HepG2 (cell line): ENCODE data around the gene PPIG. TPM values are rescaled to one million over a fixed set of nuclear protein-coding genes. Genes with fewer than 3 reads are reported as not detected.
A peak's percentile ranks its signal among the peaks of the same experiment; 100 is the strongest.

Experiments used
- ATAC-seq: fragments of 200-7000 bp; cut with Tn5 transposase; 3 replicates; pipeline ENCODE4 v1.9.1; 2020; ENCODE audit warnings: mild to moderate bottlenecking, moderate library complexity
- BruUV-seq: library from RNA; stranded (reverse); fragments of 400-500 nt; replicated peaks from 2 replicates; lab custom pipeline; 2021; lab: Mats Ljungman, UMichigan
- CTCF ChIA-PET: fragments of 300-600 bp; formaldehyde crosslinking; extraction: SDS; loops from one replicate; lab custom pipeline; 2021; ENCODE audit warnings: low total read pairs, inconsistent platforms, low intra/inter-chr PET ratio; lab: Yijun Ruan, JAX
- POLR2A ChIA-PET: fragments of 350-600 bp; sonication (Branson Sonifier 250); formaldehyde crosslinking; loops from one replicate; lab custom pipeline; 2020; ENCODE audit warnings: antibody characterized with exemption, inconsistent platforms; lab: Yijun Ruan, JAX
- DNase-seq: peaks from one replicate; pipeline ENCODE4 v3.0.0-alpha.2; 2015; ENCODE audit warnings: low spot score
- FAIRE-seq: peaks from 3 replicates; lab custom pipeline; 2011; peaks lifted over from hg19 to GRCh38; lab: Jason Lieb, UNC
- H2AFZ ChIP-seq: one replicate; pipeline ENCODE4 v1.6.1; 2011; ENCODE audit warnings: low read length, inconsistent platforms
- H3K27ac ChIP-seq: fragments of 300-600 bp; 3 replicates; pipeline ENCODE4 v1.8.0; 2011; ENCODE audit warnings: mixed run types, mild to moderate bottlenecking, mixed read lengths, low read length, inconsistent platforms; ENCODE audit not compliant: insufficient read depth; ENCODE audit errors: extremely low read length
- H3K27me3 ChIP-seq, 2 experiments: fragments of 200-600 bp in 1 of 2; 2 replicates in 1 of 2; 3 replicates in 1 of 2; pipeline versions ENCODE4 v1.6.0 to v1.8.0; 2011; ENCODE audit warnings: low read length in 2 of 2, mild to moderate bottlenecking in 2 of 2, moderate library complexity in 2 of 2, inconsistent platforms in 1 of 2; ENCODE audit not compliant: insufficient read depth in 2 of 2, control insufficient read depth in 1 of 2
- H3K36me3 ChIP-seq, 2 experiments: fragments of 200-600 bp in 1 of 2; replicated peaks in 1 of 2; 2 replicates in 1 of 2; 3 replicates in 1 of 2; pipeline versions ENCODE4 v1.5.1 to v1.8.0; 2011; ENCODE audit warnings: low read length in 2 of 2, inconsistent platforms in 1 of 2; ENCODE audit not compliant: insufficient read depth in 2 of 2, control insufficient read depth in 1 of 2
- H3K4me1 ChIP-seq: 2 replicates; pipeline ENCODE4 v1.5.1; 2012; ENCODE audit warnings: low read length, inconsistent platforms; ENCODE audit not compliant: insufficient read depth
- H3K4me2 ChIP-seq: 2 replicates; pipeline ENCODE4 v1.6.0; 2011; ENCODE audit warnings: low read depth, low read length, inconsistent platforms
- H3K4me3 ChIP-seq, 3 experiments: fragments of 200-600 bp in 1 of 3; sonication (generic), shearing (Covaris generic) in 1 of 3; replicated peaks in 1 of 3; 2 replicates each; pipeline ENCODE4 v1.5.1; 2011 to 2016; ENCODE audit warnings: low read length in 3 of 3, inconsistent platforms in 2 of 3, low read depth in 2 of 3, mild to moderate bottlenecking in 2 of 3, control low read depth in 1 of 3, mixed read lengths in 1 of 3; ENCODE audit not compliant: insufficient read depth in 1 of 3
- H3K79me2 ChIP-seq: one replicate; pipeline ENCODE4 v1.6.1; 2011; ENCODE audit warnings: low read length, inconsistent platforms; ENCODE audit not compliant: insufficient read depth
- H3K9ac ChIP-seq: 2 replicates; pipeline ENCODE4 v1.6.0; 2011; ENCODE audit warnings: mild to moderate bottlenecking, low read depth, low read length, inconsistent platforms; ENCODE audit not compliant: insufficient read depth
- H3K9me3 ChIP-seq: 2 replicates; pipeline ENCODE4 v1.5.1; 2012; ENCODE audit warnings: mild to moderate bottlenecking, low read length
- H4K20me1 ChIP-seq: 2 replicates; pipeline ENCODE4 v1.6.0; 2011; ENCODE audit warnings: inconsistent platforms, mild to moderate bottlenecking, low read length, moderate library complexity; ENCODE audit not compliant: insufficient read depth
- DDIT3 ChIP-seq: sonication (generic); formaldehyde crosslinking; IDR thresholded peaks from 2 replicates; pipeline ENCODE4 v1.4.0; 2020; ENCODE audit warnings: mild to moderate bottlenecking, missing genetic modification reagents
- DNMT1 ChIP-seq: sonication (generic); formaldehyde crosslinking; IDR thresholded peaks from 2 replicates; pipeline ENCODE4 v1.5.1; 2020; ENCODE audit warnings: mild to moderate bottlenecking, missing genetic modification reagents
- FOXP1 ChIP-seq, 2 experiments: fragments of 450-650 bp in 1 of 2; IDR thresholded peaks; 2 replicates each; pipeline ENCODE4 v1.6.1; 2017 to 2018; ENCODE audit warnings: antibody characterized with exemption in 1 of 2
- KLF13 ChIP-seq: sonication (generic); formaldehyde crosslinking; IDR thresholded peaks from 2 replicates; pipeline ENCODE4 v1.4.0; 2020; ENCODE audit warnings: mild to moderate bottlenecking, missing genetic modification reagents
- KMT2B ChIP-seq: IDR thresholded peaks from 2 replicates; pipeline ENCODE4 v1.6.1; 2016; ENCODE audit warnings: missing genetic modification reagents, missing compliant biosample characterization
- PPARG ChIP-seq: conservative IDR thresholded peaks from 2 replicates; pipeline ENCODE4 v1.6.1; 2016; ENCODE audit warnings: missing biosample characterization, missing genetic modification reagents
- RORA ChIP-seq: sonication (generic); formaldehyde crosslinking; IDR thresholded peaks from 2 replicates; pipeline ENCODE4 v1.5.0; 2020; ENCODE audit warnings: mild to moderate bottlenecking, missing genetic modification reagents, moderate library complexity
- TBL1XR1 ChIP-seq: fragments of 150-350 bp; IDR thresholded peaks from 2 replicates; pipeline ENCODE4 v1.6.1; 2014; ENCODE audit warnings: borderline replicate concordance, low read length; ENCODE audit not compliant: partially characterized antibody
- ZNF878 ChIP-seq: sonication (generic); formaldehyde crosslinking; IDR thresholded peaks from 2 replicates; pipeline ENCODE4 v1.8.1; 2023; ENCODE audit warnings: mild to moderate bottlenecking, missing genetic modification reagents, moderate library complexity
- WGBS: methylation state at CpG from one replicate; pipeline ENCODE4 v1.1.6; 2017; ENCODE audit warnings: low lambda C conversion rate; 5-methylcytosine and 5-hydroxymethylcytosine counted together
- in situ Hi-C: cut with HindIII; loops from 2 replicates; pipeline ENCODE4 v1.10.0; 2017; ENCODE audit warnings: low pct_unique_long_range_greater_than_20kb; ENCODE audit not compliant: extremely low pct_ligation_motif_present
- intact Hi-C: fragments of 100-400 bp; cut with micrococcal nuclease; formaldehyde crosslinking; loops from one replicate; pipeline ENCODE4 v1.10.0; 2022; ENCODE audit not compliant: unreplicated experiment
- polyA plus RNA-seq, 8 experiments: library from polyadenylated mRNA; depleted of rRNA in 3 of 8; stranded (reverse) in 7 of 8; unstranded in 1 of 8; fragments of >200 nt; fragmentation: Illumina TruSeq in 4 of 8; extraction: Trizol in 4 of 8; gene quantifications; 2 replicates each; pipeline versions ENCODE4 v1.2.1 to v1.2.3, GENCODE V29; 2011 to 2016; ENCODE audit warnings: low read depth in 4 of 8, missing spikeins in 1 of 8, mixed read lengths in 1 of 8; ENCODE audit not compliant: insufficient read depth in 1 of 8
- total RNA-seq, 5 experiments: library from RNA; depleted of rRNA; stranded (reverse); fragments of >200 nt; fragmentation: Illumina TruSeq; extraction: Trizol; gene quantifications; 2 replicates each; pipeline ENCODE4 v1.2.3, GENCODE V29; 2016; ENCODE audit warnings: low read depth in 1 of 5

The PPIG gene
- total and polyA plus RNA-seq, 2 of the 13 experiments (the other 11 are each of a cell fraction or from before 2014, with no cell fraction given) = 31.3 to 81.0 TPM

GRCh38 chr2:169572189-169572588 is 12.0 kb upstream of the PPIG start (continued):
- no peak for TF ChIP-seq KMT2B (CRISPR knock-in tag)
- no peak for TF ChIP-seq FOXP1 (IDR thresholded peaks at IDR 0.05)
- no peak for TF ChIP-seq FOXP1 (CRISPR knock-in tag; IDR thresholded peaks at IDR 0.05)
- TF ChIP-seq PPARG (CRISPR knock-in tag) = no peak
- no peak for TF ChIP-seq ZNF878 (CRISPR knock-in tag)
- no peak for TF ChIP-seq KLF13 (CRISPR knock-in tag)

- Histone ChIP-seq H3K9ac (peak overlapping the region; percentile 74), H3K4me1 (peaks cover 28% of the 10 kb centered on the region), H3K79me2 (peaks cover 24% of the 10 kb centered on the region), H2AFZ (peak overlapping the region; percentile 60), H3K4me3 (peak overlapping the region; percentile 83 to 86 (median 84)), H4K20me1 (no peaks in the 10 kb centered on the region), H3K27me3 (no peaks in the 10 kb centered on the region; a peak in 1 of 5 replicates), H3K4me2 (peak overlapping the region; percentile 93), H3K9me3 (no peaks in the 10 kb centered on the region), H3K36me3 (no peaks in the 10 kb centered on the region; a peak in 1 of 5 replicates), H3K27ac (peak overlapping the region; percentile 52)
- no peak for DNase-seq
- intact Hi-C loops = loop anchor here (1.0 to 5.0 kb wide), 3 partner anchors 12 to 110 kb away; partner anchors contain the start of genes BBS5 and PPIG
- POLR2A ChIA-PET = interaction anchor here (0.9 to 3.5 kb wide), 4 partner anchors 11 to 256 kb away, joined by 3 to 21 read pairs (median 4); partner anchors contain the start of genes BBS5 and PPIG
- TF ChIP-seq DDIT3 (no peak), TBL1XR1 (no peak), RORA (CRISPR knock-in tag) (no peak), DNMT1 (CRISPR knock-in tag) (no peak)
- BruUV-seq = no TSS peak
- WGBS = 3% methylated on average over 2 of the region's 2 CpGs
- FAIRE-seq = no peak
- CTCF ChIA-PET = no interaction called here
- ATAC-seq = no peak
- in situ Hi-C loops = no loop called here
These were observed 11.4 kb upstream of the PPIG start for GRCh38 chr2:169572821-169573159.
